Mammary epithelial cell (primary cell): ENCODE results near the gene C11orf16.

Experiments
- CTCF ChIP-seq, 2 donors: IDR thresholded peaks in 1 of 2; conservative IDR thresholded peaks in 1 of 2; 2 replicates each; pipeline ENCODE4 v1.5.1; 2011 to 2012; ENCODE audit warnings: inconsistent platforms in 2 of 2, low read length in 2 of 2, mild to moderate bottlenecking in 2 of 2, control low read depth in 1 of 2, low read depth in 1 of 2; ENCODE audit not compliant: insufficient read depth in 1 of 2; ENCODE audit errors: extremely low read depth in 1 of 2
- EZH2 ChIP-seq: IDR thresholded peaks from 2 replicates; pipeline ENCODE4 v1.6.1; 2012; ENCODE audit warnings: low read length, inconsistent platforms, borderline replicate concordance

GRCh38 chr11:8941341-8942103 is 8.8 kb upstream of the C11orf16 start:
- TF ChIP-seq CTCF (conservative IDR thresholded peaks at IDR 0.05 in 1 of 2, IDR thresholded peaks at IDR 0.05 in 1 of 2; ENCODE audit: extremely low read depth in 1 of 2, insufficient read depth in 1 of 2, low read depth in 1 of 2, low read length in 2 of 2) (no peak), EZH2 (no peak)
